IPS DF 4.7 (cell line): ENCODE measurements around the gene CACNB4.

Source experiments
- DNase-seq: peaks from one replicate; pipeline ENCODE4 v3.0.0-alpha.2; 2013; ENCODE audit warnings: low spot score; ENCODE audit errors: extremely low read depth

Gene CACNB4

DNA sequence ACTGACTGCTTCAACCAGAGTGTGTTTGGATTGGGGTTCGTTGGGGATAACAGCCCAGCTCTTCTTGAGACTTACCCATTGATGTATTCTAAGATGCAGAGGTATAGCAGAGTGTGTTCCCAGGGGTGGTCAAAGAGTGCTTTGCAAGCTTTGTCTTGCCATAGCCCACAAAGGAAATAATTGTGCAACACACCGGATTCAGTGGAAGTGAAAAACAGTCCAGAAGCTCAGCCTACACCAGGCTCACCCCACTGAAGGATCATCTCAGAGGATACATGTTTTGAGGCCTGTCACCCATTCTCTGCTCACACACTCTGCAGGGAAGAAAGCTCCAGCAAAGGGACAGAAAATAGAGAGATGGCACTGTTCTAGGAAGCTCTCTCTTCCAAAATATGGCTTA, 9.6 kb downstream of the CACNB4 start:
- no peak for DNase-seq

DNA sequence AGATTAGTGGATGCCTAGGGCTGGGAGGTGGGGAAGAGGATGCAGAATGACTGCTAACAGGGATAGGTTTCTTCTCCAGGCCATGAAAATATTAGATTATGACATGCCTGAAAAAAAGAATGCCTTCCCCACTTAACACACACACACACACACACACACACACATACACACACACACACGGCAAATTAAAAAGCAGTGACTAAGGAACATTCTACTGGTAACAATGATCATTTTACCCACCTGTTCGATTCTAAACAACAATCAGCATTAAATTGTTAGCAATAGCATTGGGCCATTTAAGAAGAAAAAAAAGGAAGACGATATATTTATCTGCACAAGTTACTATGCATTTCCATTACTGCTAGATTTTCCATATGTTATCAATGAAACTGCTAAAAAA, 10.8 kb downstream of the CACNB4 start:
- no peak for DNase-seq

DNA sequence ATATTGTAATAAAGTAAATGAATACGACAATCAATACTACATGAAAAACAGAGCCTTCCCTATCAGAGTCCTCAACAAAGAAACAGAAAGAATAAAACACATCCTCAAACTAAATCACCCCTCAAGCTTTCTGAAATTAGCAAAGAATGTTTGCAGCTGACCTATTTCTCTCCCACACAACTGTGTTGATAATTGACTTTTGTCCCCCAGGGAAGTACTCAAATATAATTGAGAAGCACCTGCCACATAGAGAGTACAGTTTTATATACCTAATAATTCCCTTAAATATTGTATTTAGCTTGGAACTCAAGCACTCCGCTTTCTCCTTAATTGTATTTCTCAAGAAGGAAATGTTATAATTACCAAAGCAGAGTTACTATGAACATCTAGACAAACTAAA, 12.6 kb downstream of the CACNB4 start:
- no peak for DNase-seq

DNA sequence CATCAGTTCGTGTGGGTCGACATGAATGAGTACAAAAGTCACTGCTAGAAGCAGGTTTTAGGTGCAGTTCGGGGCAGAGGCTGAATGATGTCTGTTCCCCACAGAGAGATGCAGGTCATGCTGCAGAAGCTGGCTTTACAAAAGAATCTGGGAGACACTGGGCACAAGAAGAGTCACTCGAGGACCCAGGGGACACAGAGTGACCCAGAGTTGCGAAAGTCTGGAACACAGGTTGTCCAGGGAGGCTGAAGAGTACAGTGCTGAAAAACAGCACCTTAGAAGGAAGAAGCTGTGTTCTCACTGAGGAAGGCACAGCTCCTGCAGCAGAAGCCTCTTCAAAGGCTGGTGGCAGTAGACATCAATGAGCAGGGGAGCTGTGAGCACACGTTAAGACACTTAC, 14.8 kb downstream of the CACNB4 start:
- DNase-seq: no peak

DNA sequence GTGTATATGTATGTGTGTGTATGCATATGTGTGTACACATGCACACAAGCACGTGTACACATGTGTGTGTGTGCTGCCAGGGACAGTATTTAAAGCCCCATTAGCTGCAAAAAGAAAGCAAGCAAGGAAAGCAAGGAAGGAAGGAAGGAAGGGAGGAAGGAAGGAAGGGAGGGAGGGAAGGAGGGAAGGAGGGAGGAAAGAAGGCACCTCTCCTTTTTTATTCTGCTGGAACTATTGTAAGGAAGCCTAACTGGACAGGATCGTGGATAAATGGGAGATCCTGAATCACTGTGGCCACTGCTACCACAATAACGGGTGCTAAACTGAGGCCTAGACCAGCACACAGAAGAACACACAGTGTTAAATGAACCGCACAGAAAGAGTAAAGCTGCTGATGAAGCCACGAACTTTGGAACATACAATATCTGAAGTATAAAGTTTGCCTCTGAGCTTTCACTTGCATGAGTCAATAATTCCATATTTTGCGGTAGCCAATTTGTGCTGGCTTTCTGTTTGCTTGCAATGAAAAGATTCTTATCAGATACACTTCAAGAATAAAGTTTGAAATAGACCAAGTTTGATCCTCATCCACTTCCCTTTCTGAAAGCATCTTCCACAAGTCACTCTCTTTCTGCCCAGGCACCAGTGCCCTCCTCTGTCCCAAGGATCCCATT, 15.5 kb downstream of the CACNB4 start:
- no peak for DNase-seq

DNA sequence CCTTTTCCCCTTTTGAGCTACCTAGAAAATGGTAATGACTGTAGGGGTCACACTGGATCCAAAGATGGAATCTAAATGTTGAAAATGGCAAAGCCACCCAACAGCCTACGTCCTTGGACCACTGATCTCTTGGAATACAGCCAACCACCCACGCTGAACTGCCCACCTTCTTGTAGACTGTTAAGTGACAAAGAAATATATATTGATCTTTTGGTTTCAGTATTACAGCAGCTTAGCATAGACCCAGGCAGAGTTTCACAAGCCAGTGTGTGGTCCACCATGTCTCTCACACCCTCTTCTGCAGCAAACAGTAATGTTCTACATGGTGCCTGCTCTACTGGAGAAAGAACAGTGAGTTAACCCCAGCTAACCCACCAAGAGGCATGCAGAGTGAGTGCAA, 20.2 kb downstream of the CACNB4 start:
- no peak for DNase-seq

DNA sequence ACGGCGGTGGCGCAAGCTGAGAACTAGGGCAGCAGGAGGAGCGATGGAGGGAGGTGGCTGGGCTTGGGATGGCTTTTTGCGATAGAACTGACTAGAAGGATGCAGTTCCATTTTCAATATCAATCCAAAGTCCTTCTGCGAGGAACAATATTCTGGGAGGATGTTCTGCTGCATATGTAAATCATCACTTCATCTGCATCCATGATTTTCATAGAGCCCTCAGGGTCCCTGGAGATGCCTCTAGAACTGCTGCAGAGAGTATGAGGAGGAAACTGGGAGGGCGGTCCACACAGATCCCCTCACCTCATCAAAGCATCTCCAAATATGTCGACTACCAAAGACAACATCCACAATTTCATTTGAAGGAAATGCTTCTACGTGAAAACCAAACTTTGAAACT, 20.8 kb downstream of the CACNB4 start:
- DNase-seq: no peak

DNA sequence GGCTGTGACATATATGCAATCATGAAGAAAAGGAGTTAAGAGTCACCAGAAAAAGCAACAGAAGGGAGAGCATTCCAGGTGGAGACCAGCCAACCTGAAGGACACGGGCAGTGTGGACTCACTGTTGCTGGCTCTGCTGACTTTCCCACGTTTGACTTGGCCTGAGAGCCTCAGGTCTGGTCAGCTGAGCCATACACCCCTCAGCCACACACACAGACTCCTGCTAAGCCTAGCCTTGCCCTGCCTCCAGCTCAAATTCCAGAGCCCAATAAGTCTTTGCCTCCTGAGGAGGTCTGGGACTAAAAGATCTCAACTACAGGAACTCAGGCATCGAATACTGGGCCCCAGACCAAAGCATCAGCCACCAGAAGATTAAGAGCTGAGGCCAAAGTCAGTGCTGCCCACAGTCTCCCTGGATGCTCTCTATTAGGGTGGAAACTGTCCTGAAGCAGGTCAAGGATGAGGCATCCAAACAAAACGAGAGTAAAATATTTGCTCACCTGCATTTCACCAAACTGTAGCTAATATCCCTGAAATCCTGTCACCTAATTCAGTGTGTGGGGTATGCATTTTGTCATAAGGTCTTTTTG, 23.3 kb downstream of the CACNB4 start:
- DNase-seq: no peak

DNA sequence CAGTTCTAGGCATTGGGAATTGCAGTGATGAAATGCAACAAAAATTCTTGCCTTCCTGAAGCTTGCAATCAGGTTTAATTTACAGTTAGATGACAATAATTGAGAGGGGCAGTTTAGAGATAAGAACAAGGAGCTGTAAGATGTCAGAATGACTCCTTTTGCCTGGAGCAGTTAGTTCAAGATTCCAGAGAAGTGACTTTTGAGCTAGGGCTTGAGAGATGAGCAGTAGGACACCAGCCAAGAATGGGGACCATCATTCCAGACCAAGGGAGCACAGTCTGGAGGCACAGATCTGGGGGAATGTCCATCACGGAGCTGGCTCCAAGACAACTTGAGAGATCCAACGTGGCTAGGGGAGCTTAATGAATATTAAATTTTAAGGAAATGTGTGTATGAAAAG, 26.8 kb downstream of the CACNB4 start:
- DNase-seq: no peak

DNA sequence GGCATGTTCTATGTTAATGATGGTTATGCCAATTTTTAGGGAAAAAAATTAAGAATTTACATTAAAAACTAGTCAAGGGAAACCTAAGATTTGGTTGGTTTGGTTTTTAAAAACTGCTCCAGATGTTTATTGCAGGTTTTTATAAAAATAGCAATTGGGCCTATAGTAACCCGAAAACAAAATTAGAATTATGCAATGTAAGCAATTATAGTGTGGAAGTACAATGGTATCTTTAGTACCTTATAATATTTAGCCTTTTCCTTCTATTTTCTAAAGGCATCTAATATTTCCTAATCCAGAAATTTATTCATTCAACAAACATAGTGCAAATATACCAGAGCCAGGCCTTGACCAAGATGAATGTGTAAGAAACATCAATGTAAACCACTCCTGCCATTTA, 27.3 kb downstream of the CACNB4 start:
- no peak for DNase-seq

DNA sequence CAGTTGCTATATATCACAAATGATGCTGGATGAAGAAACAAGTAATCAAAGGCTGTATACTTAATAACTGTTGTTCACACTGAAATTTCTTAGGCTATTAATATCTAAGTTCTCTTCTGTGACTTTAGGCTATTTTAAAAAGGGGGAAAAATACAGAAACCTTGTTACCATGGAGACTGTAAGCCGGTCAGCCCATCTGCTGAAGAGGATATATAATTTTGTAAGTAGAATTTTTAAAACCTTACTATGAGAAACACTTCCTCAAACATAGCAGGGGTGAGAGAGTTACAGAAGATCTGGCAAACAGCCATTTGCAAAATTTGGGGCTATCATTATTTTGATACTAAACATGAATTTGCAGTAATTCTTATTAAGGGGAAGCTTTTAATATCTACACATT, 27.8 kb downstream of the CACNB4 start:
- DNase-seq: no peak

DNA sequence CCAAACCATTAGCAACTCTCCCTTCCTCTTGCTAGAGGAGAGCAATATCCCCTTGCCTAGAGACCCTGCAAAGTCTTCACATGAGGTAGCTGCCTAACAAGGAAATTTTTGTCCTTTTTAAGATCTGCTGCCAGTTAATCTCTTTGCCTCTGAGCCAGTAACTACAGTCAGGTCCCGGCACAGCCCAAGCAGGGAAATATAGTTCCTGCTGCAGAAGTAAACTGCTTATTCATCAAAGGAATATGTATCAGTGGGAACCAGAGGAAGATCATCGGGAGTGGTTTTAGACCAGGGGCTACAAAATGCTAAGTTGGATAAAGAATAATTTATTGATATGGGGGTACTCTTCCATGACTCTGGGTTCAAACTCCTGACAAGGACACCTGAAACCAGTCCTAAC, 30.6 kb downstream of the CACNB4 start:
- DNase-seq: no peak

DNA sequence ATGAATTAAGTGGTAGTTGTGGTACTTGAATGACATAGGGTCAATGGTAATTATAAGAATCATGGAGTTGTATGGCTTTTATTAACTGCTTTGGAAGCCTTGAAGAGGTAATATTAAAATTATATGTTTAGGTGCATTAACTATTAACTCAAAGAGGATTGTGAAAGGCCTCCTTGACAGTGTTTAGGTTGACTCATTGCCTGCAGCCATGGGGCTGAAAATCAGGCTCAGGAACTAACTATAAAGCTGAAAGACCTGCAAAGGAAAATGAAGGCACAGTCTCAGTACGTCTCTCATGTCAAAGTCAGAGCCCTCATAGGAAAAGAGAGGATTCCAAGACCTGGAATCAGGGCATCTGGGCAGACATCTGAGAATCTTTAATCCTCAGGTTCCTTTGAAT, 31.0 kb downstream of the CACNB4 start:
- no peak for DNase-seq

DNA sequence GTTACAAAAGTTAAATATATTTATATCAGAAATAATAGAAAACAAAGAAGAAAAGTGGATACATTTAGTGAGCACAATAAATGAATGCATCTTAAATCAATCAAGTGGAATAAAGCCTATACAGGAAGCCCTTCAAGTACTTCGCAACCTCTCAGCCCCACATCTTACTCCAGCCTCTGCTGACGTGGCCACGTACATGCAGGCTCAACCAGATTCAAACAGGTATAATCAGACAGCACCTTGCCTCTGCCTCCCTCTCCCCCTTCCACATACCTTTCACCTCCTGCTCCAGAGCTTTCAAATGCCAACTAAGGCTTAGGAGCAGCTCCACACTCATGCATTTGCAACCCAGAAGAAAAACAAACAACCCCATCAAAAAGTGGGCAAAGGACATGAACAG, 32.9 kb downstream of the CACNB4 start:
- DNase-seq: no peak

DNA sequence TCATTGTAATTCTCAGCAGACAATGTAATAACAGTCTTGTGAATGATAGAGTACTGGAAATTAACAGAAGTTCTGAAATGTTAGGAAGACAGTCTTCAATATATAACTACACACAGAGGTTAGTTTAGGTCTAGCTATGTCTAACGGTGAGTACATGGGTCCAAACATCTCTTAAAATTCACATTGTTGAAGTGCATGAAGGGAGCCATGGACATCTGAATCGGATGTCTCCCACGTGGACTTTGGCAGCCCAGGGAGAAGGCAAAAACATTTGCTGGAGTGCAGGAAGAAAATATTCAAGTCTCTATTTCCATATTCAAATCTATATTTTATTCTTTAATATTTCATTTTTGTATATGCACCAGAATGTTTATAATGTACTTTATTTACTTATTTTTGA, 34.8 kb downstream of the CACNB4 start:
- DNase-seq: no peak

DNA sequence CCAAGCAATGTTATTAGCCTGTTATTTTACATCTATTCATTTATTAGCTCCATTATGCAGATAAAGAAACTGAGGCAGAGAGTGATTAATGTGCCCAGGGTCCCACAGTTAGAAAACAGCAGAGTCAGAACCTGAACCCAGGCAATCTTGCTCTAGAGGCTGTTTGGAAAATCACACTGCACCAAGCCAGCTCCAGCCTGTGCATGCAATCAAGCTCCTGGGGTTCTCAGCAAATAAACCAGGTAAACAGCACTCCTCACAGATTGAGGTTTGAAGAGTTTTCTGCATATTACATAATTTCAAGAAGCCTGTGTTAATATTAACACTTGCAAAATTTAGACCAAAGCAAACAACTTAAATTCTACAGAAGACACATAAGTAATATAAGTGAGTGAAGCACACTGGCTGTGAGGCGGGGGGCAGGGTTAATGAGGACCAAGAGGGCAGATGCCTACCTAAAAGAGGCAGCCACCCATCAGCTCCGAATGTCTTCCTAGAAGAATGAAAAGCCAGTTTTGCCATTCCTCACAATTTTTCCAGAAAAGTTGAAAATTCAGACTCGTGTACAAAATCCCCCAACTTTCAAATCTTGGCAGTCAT, 35.4 kb downstream of the CACNB4 start:
- DNase-seq: no peak

DNA sequence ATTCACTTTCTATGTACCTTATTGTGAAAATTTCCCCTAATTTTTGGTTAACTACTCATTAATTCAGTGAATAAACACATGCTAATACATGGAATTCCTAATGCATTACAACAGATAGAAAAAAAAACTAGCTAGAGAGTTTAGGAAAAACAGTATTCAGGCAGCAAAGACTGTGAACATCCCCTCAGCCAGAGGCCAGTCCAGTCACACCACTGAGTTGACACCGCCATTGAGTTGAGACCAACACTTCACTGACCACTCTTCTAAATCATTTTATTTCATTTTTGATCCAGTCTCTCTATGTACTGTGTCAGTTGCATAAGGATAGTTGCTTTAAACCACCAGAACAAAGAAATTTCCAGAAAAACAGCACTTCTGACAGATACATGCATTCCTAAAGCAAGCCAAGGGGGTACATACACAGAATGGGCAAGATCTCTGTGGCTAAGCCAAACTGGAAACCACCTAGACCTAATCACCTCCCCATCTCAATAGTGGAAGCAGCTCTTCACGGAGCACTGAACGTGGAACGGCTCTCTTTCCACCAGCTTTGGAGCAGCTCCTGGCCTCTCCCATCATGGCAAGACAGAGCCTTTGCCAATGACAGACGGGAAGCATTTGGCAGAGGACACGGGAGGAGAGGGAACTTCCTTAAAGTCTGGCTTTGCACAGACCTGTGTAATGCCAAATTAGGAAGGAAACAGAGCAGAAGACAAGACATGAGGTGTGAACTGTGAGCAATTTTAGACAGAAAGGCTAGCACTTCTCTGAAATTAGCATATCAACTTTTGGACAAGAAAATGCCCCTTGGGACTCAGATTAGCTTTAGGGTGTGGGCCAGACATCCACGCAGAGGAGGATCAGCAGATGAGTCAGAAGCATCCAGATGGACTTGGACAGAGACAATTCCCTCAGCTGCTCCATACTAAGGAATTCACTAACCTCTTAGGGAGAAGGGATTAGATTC, 36.4 kb downstream of the CACNB4 start:
- no peak for DNase-seq

DNA sequence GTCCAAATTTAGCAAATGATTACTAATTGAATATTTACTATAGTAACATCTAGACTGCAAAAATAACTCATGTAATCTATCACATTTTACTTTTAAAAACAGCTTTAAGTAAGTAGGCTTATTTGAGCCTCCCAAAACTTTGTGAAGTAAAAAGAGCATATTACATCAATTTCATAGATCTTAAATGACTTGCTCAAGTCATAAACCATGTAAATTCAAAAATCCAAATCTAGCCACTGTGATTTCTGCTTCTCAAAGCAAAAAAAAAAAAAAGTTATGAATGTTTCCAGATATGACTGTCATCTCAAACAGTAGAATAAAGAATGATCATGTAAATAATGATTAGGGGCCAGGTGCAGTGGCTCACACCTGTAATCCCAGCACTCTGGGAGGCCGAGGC, 37.5 kb downstream of the CACNB4 start:
- DNase-seq: no peak

DNA sequence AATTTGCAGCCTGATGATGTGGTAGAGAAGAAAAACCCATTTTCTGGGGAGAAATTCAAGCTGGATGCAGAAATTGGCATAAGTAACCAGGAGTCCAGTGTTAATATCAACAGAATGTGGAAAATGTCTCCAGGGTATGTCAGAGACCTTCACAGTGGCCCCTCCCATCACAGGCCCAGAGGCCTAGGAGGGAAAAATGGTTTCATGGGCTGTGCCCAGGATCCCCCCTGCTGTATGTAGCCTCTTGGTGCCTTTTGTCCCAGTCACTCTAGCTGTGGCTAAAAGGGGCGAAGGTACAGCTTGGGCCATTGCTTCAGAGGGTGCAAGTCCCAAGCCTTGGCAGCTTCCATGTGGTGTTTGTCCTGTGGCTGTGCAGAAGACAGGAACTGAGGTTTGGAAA, 40.2 kb downstream of the CACNB4 start:
- no peak for DNase-seq

DNA sequence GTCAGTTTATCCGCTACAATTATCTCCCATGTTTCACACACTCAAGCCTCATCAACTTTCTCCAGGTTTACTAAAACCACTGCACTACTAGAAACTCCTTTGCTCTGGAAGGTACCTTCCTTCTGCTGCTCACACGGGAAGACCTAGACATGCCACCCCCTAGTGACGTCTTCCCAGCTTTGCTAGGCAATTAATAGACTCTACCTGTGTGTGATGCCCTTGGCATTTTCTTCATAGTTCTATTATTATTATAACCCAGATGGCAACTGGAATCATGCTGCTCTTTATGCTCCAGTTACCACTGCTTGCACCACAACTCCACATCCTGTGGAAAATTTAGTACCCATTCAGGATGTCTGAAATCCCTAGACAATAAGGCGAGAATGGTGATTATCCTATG, 42.4 kb downstream of the CACNB4 start:
- no peak for DNase-seq

DNA sequence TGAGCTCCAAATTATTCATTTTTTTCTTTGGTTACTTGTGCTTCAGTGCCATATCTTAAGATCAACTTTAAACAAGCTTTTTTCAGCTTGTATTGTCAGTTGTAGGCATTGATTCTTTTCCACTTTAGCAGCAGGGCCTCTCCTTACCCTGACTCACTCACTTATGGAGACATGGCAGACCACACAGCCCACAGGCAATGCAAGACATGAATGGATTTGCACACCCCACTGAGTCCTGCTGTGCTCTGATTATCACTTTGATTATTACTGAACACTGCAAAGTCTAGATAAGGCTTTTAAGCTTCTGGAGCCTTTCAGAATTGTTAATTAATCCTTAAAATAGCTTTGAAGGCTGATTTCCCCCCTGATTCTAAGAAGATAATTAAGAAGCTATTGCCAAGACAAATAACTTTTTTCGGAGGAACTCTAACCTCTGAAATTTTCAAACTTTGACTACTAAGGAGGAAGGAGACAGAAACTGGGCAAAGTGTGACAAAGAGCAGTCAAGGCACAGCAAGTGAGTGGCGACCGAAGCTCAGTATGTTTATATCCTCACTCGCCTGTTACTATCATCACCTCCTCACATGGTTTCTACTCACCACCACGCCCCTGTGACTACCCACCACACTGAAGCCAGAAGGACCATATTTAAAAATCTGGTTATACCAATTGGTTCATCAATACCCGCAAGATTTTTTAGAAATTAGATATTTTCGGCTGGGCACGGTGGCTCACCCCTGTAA, 43.3 kb downstream of the CACNB4 start:
- DNase-seq: no peak
